K562 (cell line): Measurements from ENCODE around the gene SUPT5H. TPM values are rescaled to one million over a fixed set of nuclear protein-coding genes. Genes with fewer than 3 reads are reported as not detected.

Experiments used
- ETV5 ChIP-seq: sonication (generic); formaldehyde crosslinking; IDR thresholded peaks from 2 replicates; pipeline ENCODE4 v1.4.0; 2020; ENCODE audit warnings: low read depth, mild to moderate bottlenecking, missing genetic modification reagents
- HEY1 ChIP-seq: fragments of 250-450 bp; sonication (Bioruptor Pico); IDR thresholded peaks from 2 replicates; pipeline ENCODE4 v1.5.0; 2020; ENCODE audit warnings: mild to moderate bottlenecking, moderate library complexity, borderline replicate concordance
- MAFF ChIP-seq: IDR thresholded peaks from 2 replicates; pipeline ENCODE4 v1.6.1; 2012; ENCODE audit warnings: low read length, improper control_type of control experiment
- USF1 ChIP-seq: sonication (generic); formaldehyde crosslinking; IDR thresholded peaks from 2 replicates; pipeline ENCODE4 v1.9.0; 2022; ENCODE audit warnings: mild to moderate bottlenecking, missing genetic modification reagents
- polyA plus RNA-seq, 8 experiments: library from polyadenylated mRNA; depleted of rRNA in 4 of 8; stranded (reverse) in 5 of 8; unstranded in 3 of 8; fragments of >200 nt; fragmentation: Nextera tagmentation in 2 of 8; fragmentation: Illumina TruSeq in 1 of 8; extraction: Ambion mirVana in 2 of 8; extraction: Trizol in 1 of 8; gene quantifications; 2 replicates each; pipeline versions ENCODE4 v1.2.1 to v1.2.3, GENCODE V29; 2011 to 2014; ENCODE audit warnings: inconsistent platforms in 1 of 8, missing spikeins in 1 of 8
- total RNA-seq, 7 experiments: library from RNA; depleted of rRNA in 6 of 7; stranded (reverse); fragments of >200 nt in 6 of 7; fragmentation: Illumina TruSeq in 2 of 7; extraction: Trizol in 2 of 7; gene quantifications; 2 replicates each; pipeline versions ENCODE4 v1.2.1 to v1.2.3, GENCODE V29; 2011 to 2021; ENCODE audit warnings: low replicate concordance in 1 of 7
- TF ChIP-seq, protein P1 (sequence below): sonication (generic); formaldehyde crosslinking; IDR thresholded peaks from 2 replicates; pipeline ENCODE4 v1.8.1; 2023; ENCODE audit warnings: mild to moderate bottlenecking, missing genetic modification reagents
- TF ChIP-seq, protein P2 (sequence below): sonication (generic); formaldehyde crosslinking; IDR thresholded peaks from 2 replicates; pipeline ENCODE4 v1.8.1; 2023; ENCODE audit warnings: mild to moderate bottlenecking, missing genetic modification reagents, moderate library complexity

SUPT5H gene
- total and polyA plus RNA-seq, 9 of the 15 experiments (the other 6 are each of a cell fraction or from before 2014, with no cell fraction given), result 13.3 to 85.9 (median 35.9) TPM

GRCh38 chr19:39432677-39433025, 12.7 kb upstream of the SUPT5H start (continued):
- TF ChIP-seq, protein P1, sequence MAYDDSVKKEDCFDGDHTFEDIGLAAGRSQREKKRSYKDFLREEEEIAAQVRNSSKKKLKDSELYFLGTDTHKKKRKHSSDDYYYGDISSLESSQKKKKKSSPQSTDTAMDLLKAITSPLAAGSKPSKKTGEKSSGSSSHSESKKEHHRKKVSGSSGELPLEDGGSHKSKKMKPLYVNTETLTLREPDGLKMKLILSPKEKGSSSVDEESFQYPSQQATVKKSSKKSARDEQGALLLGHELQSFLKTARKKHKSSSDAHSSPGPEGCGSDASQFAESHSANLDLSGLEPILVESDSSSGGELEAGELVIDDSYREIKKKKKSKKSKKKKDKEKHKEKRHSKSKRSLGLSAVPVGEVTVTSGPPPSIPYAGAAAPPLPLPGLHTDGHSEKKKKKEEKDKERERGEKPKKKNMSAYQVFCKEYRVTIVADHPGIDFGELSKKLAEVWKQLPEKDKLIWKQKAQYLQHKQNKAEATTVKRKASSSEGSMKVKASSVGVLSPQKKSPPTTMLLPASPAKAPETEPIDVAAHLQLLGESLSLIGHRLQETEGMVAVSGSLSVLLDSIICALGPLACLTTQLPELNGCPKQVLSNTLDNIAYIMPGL (CRISPR knock-in tag), result no peak
- no peak for TF ChIP-seq USF1 (CRISPR knock-in tag)
- TF ChIP-seq, protein P2, sequence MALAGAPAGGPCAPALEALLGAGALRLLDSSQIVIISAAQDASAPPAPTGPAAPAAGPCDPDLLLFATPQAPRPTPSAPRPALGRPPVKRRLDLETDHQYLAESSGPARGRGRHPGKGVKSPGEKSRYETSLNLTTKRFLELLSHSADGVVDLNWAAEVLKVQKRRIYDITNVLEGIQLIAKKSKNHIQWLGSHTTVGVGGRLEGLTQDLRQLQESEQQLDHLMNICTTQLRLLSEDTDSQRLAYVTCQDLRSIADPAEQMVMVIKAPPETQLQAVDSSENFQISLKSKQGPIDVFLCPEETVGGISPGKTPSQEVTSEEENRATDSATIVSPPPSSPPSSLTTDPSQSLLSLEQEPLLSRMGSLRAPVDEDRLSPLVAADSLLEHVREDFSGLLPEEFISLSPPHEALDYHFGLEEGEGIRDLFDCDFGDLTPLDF (CRISPR knock-in tag), result no peak
- no peak for TF ChIP-seq ETV5 (CRISPR knock-in tag)
- TF ChIP-seq HEY1 (CRISPR knock-in tag), result no peak
- TF ChIP-seq MAFF, result no peak
